ENCODE data around the gene SLFN12L.

DNA sequence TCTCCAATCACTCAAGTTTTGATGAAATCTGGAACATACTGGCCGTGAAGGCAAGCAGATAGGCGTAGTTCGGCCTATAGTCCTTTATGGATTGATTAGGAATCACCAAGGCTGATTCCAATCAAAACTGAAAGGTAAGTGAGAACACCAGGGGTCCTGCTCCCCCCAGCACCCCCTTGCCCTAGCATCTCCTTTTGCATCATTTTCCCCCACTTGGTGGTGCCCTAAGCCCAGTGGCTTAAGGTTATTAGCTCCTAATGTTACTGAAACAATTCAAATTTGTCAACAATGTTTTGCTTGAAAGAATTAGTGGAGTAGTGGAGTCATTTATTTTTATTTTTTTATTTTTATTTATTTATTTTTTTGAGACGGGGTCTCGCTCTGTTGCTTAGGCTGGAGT, 18.2 kb upstream of the SLFN12L start:
- TF ChIP-seq CTCF (IDR thresholded peaks at IDR 0.05) (no peak), USF2 (CRISPR knock-in tag; IDR thresholded peaks at IDR 0.05) (no peak), E2F5 (CRISPR knock-in tag; IDR thresholded peaks at IDR 0.05) (no peak), KAT7 (CRISPR knock-in tag; IDR thresholded peaks at IDR 0.05; ENCODE audit: borderline replicate concordance) (no peak), NR1H2 (CRISPR knock-in tag; IDR thresholded peaks at IDR 0.05) (no peak), SP1 (CRISPR knock-in tag; conservative IDR thresholded peaks at IDR 0.05) (no peak), ZNF121 (CRISPR knock-in tag; IDR thresholded peaks at IDR 0.05) (no peak), ATF2 (CRISPR knock-in tag; IDR thresholded peaks at IDR 0.05; ENCODE audit: borderline replicate concordance, low read depth) (no peak)

Data from WTC11 (cell line).